Spleen (tissue), 7 donors: Measurements from ENCODE around the gene MUSTN1.

Experiments
- POLR2A ChIP-seq, 3 donors: fragments of 450-650 bp; IDR thresholded peaks; one replicate each; pipeline ENCODE4 v1.5.1; 2017; ENCODE audit warnings: antibody characterized with exemption in 3 of 3, mild to moderate bottlenecking in 1 of 3
- POLR2AphosphoS5 ChIP-seq, 3 donors: sonication (generic); formaldehyde crosslinking; IDR thresholded peaks; one replicate each; pipeline ENCODE4 v1.5.1; 2017; ENCODE audit warnings: antibody characterized with exemption in 3 of 3
- TF ChIP-seq, protein P1 (sequence below), 11 experiments: fragments of 200-600 bp in 7 of 11; fragments of 450-650 bp in 4 of 11; sonication (generic) in 4 of 11; IDR thresholded peaks in 8 of 11; conservative IDR thresholded peaks in 3 of 11; 1 replicate in 7 of 11; 2 replicates in 4 of 11; pipeline versions ENCODE4 v1.4.0 to v1.8.0; 2016 to 2021; ENCODE audit warnings: antibody characterized with exemption in 11 of 11, inconsistent platforms in 4 of 11, mild to moderate bottlenecking in 1 of 11
- donor health status: DM: no; HTN: no; CAD: no; lungs with moderate emphysema.
- donor health status: DM: no; HTN: no; CAD: no.
- donor health status: DM: no; HTN: no; CAD: no.

DNA sequence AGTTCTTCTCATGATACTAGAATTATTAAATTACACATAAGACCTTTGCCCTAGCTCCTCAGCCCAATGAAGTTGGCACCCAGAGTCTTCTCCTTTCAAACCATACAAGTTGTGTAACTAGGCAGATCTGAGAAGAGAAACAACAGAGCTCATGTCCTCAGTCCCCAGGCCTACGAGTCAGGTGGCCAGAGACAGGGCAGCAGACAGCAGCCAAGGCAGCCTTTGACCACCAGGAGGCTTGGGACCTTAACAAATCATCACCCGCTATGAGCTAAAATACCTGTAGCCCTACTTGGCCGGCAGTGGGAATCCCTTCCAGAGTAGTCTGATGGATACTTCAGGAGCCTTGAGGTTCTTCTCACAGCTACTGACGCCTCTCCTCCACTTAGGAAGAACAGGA, 44.3 kb upstream of the MUSTN1 start:
- TF ChIP-seq, protein P1, sequence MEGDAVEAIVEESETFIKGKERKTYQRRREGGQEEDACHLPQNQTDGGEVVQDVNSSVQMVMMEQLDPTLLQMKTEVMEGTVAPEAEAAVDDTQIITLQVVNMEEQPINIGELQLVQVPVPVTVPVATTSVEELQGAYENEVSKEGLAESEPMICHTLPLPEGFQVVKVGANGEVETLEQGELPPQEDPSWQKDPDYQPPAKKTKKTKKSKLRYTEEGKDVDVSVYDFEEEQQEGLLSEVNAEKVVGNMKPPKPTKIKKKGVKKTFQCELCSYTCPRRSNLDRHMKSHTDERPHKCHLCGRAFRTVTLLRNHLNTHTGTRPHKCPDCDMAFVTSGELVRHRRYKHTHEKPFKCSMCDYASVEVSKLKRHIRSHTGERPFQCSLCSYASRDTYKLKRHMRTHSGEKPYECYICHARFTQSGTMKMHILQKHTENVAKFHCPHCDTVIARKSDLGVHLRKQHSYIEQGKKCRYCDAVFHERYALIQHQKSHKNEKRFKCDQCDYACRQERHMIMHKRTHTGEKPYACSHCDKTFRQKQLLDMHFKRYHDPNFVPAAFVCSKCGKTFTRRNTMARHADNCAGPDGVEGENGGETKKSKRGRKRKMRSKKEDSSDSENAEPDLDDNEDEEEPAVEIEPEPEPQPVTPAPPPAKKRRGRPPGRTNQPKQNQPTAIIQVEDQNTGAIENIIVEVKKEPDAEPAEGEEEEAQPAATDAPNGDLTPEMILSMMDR (IDR thresholded peaks at IDR 0.05 in 8 of 11, conservative IDR thresholded peaks at IDR 0.05 in 3 of 11): no peak
- TF ChIP-seq POLR2AphosphoS5 (IDR thresholded peaks at IDR 0.05): no peak
- TF ChIP-seq POLR2A (IDR thresholded peaks at IDR 0.05): no peak
